Measurements from ENCODE around the gene CDCP2.

DNA sequence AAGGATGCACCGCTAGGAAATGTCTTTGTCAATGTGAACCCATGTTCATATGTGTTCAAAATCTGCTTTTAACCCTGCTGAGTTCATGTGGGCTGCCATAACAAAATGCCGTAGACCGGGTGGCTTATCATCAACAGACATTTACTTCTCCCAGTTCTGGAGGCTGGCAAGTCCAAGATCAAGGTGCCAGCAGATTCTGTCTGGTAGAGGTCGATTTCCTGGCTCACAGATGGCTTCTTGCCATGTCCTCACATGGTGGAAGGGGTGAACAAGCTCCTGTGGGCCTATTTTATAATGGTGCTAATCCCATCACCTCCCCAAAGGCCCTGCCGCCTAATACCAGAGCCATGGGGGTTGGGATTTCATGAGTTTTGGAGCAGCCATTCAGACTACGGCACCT, 4.6 kb upstream of the CDCP2 start:
- TF ChIP-seq, protein P1, sequence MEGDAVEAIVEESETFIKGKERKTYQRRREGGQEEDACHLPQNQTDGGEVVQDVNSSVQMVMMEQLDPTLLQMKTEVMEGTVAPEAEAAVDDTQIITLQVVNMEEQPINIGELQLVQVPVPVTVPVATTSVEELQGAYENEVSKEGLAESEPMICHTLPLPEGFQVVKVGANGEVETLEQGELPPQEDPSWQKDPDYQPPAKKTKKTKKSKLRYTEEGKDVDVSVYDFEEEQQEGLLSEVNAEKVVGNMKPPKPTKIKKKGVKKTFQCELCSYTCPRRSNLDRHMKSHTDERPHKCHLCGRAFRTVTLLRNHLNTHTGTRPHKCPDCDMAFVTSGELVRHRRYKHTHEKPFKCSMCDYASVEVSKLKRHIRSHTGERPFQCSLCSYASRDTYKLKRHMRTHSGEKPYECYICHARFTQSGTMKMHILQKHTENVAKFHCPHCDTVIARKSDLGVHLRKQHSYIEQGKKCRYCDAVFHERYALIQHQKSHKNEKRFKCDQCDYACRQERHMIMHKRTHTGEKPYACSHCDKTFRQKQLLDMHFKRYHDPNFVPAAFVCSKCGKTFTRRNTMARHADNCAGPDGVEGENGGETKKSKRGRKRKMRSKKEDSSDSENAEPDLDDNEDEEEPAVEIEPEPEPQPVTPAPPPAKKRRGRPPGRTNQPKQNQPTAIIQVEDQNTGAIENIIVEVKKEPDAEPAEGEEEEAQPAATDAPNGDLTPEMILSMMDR (IDR thresholded peaks at IDR 0.05), result no peak
- no peak for TF ChIP-seq POLR2AphosphoS5 (IDR thresholded peaks at IDR 0.05; ENCODE audit: low read depth, low read length)
- no peak for TF ChIP-seq SIN3A (IDR thresholded peaks at IDR 0.05; ENCODE audit: borderline replicate concordance, insufficient read depth, low read depth, low read length)
